HS-5 (cell line): ENCODE measurements around the gene GRM8.

Experiments used
- DNase-seq: peaks from one replicate; pipeline ENCODE4 v3.0.0-alpha.2; 2012; ENCODE audit warnings: low read depth

GRM8 gene

GRCh38 chr7:127252778-127253280 is at the start of gene GRM8:
Gene GRM8 (minus strand): TSS chr7:127252941.
- no peak for DNase-seq

- no peak for DNase-seq
Measured at GRCh38 chr7:127290801-127291361, 38.1 kb upstream of the GRM8 start.

- DNase-seq: no peak
Measured at GRCh38 chr7:127290116-127290655, 37.4 kb upstream of the GRM8 start.

DNA sequence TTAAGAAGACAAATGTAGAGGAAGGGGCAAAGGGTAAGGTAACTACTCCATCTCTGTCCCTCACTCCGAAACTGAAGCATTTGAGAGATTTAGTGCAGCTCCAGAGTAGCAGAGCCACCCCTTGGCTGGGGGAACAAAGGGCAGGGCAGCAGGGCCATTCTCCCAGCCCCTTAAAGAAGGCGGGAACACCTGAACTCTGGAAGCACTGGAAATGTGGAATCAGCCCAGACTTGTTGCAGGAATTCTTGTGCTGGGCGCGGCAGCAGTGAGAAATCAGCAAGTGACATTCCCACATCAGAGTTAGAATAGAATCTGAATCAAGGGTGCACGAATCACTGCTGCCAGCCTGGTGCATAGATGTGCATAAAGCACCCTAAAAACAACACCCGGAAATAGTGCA is 34.4 kb upstream of the GRM8 start:
- no peak for DNase-seq

DNA sequence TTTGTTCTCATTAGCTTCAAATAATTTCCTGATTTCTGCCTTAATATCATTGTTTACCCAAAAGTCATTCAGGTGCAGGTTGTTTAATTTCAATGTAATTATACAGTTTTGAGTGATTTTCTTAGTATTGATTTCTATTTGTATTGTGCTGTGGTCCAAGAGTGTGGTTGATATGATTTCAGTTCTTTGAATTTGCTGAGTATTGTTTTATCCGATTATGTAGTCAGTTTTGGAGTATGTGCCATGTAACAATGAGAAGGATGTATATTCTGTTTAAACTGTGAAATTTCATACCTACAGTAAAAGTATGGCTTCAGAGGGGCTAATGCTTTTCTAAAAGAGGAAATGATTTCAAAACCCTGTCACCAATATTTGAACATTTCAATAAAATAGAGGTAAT is 17.4 kb upstream of the GRM8 start:
- no peak for DNase-seq

DNA sequence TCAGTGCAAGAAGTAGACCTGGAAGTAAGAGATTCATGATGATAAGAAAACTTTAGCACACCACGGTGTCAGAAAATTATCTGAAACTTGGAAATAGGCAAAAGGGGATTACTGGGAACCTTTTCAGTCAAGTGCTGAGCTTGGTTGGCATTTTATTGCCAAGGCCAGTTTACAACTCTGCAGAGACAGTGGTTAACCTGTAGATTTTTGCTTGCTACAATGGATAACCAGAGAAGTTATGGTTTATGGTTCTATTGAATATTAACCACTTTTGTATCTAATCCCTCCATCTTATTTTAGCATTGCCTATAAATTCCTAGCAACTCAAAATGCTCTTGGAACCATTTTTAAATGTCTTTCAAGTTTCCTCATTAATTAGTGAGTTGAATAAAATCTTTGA is 13.3 kb upstream of the GRM8 start:
- DNase-seq: no peak

DNA sequence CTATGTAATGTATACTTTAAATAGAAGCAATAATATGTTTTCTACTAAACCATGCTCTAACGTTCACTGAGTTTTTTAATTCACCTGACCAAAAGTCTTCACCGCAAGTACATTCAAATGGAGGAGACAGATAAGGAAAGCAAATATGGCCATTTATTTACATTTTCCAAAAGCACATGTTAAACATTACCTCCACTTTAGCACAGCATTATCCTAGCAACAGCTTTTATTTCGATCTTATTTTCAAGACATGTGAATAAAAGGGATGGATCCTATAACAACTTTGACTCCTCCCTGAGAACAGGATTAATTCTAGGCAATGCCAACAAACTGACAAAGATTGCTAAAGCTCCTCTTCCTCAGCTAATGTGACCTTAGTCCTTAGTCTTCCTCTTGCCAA is 11.5 kb upstream of the GRM8 start:
- no peak for DNase-seq

GRCh38 chr7:127258111-127258510 is 5.4 kb upstream of the GRM8 start:
- no peak for DNase-seq

DNA sequence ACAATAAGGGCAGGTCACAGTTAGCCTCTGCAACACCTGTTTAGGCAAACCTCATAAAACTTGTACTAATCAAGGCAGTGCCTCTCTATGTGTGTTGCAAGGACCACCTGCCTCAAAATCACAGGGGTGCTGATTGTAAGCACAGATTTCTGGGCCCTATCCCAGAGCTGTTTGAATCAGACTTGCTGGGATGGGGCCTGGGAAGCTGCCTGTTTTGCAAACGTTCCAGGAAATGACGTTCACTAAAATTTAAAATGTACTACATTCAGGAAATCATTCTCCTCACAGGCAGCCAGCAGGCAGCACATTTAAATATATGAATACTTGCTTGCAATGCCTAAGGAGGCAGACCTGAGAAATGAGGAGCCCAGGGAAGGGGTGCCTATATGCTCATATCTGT is 4.3 kb upstream of the GRM8 start:
- no peak for DNase-seq

- DNase-seq: no peak
Measured at GRCh38 chr7:127256041-127256725, 3.4 kb upstream of the GRM8 start.

GRCh38 chr7:127254163-127254684 is 1.5 kb upstream of the GRM8 start:
- DNase-seq: no peak

DNA sequence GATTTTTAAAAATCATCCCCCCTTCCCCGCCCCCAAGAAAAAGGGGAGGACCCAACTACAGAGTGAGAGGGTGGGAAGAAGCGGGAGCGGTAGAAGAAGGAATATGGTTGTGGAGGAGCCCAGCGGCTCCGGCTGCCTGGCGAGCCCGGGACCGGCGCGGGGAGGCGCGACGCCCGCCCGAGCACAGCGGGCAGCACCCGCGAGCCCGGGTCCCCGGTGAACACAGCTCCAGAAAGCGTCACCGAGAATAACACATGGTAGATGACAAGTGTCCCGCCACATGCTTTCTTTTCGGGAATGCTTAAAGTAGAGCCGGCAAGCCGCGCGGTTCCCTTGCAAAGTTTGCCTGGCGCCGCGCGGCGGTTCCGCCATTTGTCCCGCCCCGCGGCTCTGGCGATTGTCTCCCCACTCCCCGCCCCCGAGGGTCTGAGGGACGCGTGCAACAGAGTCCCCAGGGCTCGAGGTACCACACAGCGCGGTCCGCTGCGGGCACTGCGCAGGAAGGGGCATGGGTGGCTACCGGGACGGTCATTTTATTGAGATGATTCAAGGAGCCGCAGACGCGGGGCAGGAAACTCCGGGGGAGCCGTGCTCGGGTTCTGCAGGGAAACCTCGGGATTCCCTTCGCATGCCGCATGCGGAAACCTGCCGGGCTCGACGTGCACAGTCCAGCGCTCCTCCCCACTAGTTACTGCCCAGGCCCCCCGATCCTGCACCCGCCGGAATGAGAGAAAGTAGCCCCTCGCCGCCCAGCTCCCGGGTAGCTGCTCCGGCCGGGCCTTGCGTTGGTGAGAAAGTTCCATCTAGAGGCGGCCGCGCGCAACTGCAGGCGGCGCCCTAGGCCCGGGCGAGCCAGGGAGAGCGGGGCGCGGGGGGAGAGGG is 781 bp upstream of the GRM8 start:
- DNase-seq: no peak

DNA sequence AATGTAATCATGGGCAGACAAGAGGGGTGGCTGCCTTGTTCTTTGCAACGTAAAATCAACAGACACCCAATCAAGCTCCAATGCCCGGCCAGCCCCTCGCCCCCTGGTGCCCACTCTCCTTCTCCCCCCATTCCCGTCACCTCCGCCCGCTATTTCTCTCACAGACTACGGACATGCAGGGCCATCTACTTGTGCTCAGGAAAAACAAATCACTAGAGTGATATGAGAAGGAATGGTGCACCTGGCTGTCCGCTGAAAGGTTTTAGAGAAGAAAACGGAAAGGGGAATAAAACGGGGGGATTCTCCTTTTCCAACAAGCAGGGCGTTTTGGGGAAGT is 396 bp downstream of the GRM8 start:
- DNase-seq: no peak

- DNase-seq: no peak
Measured at GRCh38 chr7:127251465-127252376, 1.0 kb downstream of the GRM8 start.

GRCh38 chr7:127251036-127251464 is 1.7 kb downstream of the GRM8 start:
- DNase-seq: no peak

- no peak for DNase-seq
Measured at GRCh38 chr7:127250312-127251035, 2.3 kb downstream of the GRM8 start.

GRCh38 chr7:127245607-127246006 is 7.1 kb downstream of the GRM8 start:
- DNase-seq: no peak

DNA sequence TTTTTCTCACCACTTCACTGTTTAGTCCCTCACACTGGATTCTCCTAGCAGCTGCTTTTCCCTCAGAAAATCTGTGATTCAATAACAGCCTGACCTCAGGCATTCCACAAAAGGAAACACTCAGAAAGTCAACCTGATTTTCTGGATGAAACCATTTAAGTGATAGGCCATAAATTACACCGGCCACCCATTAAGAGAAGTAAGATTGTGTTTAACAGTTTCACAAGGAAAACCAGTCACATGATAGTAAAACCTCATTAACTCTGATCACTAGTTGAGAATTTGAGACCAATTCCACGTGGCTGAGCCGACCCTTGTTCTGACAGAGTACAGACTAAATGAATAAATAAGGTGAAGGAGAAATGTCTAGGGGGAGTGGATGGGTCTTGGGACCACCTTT is 7.7 kb downstream of the GRM8 start:
- DNase-seq: no peak

GRCh38 chr7:127239814-127240213 is 12.9 kb downstream of the GRM8 start:
- no peak for DNase-seq

GRCh38 chr7:127233630-127234029 is 19.1 kb downstream of the GRM8 start:
- no peak for DNase-seq

GRCh38 chr7:127231415-127231814 is 21.3 kb downstream of the GRM8 start:
- DNase-seq: no peak
